GM12875 (cell line): ENCODE results near the gene CCDC127.
"Not testable (repeated sequence)": the region's sequence is repeated elsewhere in the genome, so short reads cannot be mapped to it uniquely, and the experiment has no call there.

Experiments
- H3K4me3 ChIP-seq: one replicate; pipeline ENCODE4 v1.5.1; 2011; ENCODE audit warnings: low read depth, low read length, control low read depth
- CTCF ChIP-seq: IDR thresholded peaks from 2 replicates; pipeline ENCODE4 v1.5.1; 2011; ENCODE audit warnings: low read depth, mild to moderate bottlenecking, control low read depth, inconsistent platforms, low read length, moderate library complexity, borderline replicate concordance; ENCODE audit not compliant: insufficient read depth

CCDC127 gene

GRCh38 chr5:169071-169727 lies 48.8 kb downstream of the CCDC127 start:
- TF ChIP-seq CTCF: no peak
- H3K4me3 ChIP-seq: no peak overlapping the region

- no peak overlapping the region for H3K4me3 ChIP-seq
- TF ChIP-seq CTCF: no peak
These were observed 49.8 kb downstream of the CCDC127 start for GRCh38 chr5:167982-168660.

GRCh38 chr5:167511-167910 lies 50.4 kb downstream of the CCDC127 start:
- no peak for TF ChIP-seq CTCF
- H3K4me3 ChIP-seq: no peak overlapping the region

- no peak for TF ChIP-seq CTCF
These were observed 51.2 kb downstream of the CCDC127 start for GRCh38 chr5:166441-167372.

GRCh38 chr5:164783-165182 lies 53.2 kb downstream of the CCDC127 start:
- H3K4me3 ChIP-seq: not testable (repeated sequence)

More at GRCh38 chr5:166441-167372, 51.2 kb downstream of the CCDC127 start:
- no peak overlapping the region for H3K4me3 ChIP-seq

- H3K4me3 ChIP-seq: no peak overlapping the region
- TF ChIP-seq CTCF: no peak
These were observed 53.7 kb downstream of the CCDC127 start for GRCh38 chr5:164244-164643.

- TF ChIP-seq CTCF: no peak
- H3K4me3 ChIP-seq: no peak overlapping the region
These were observed 54.1 kb downstream of the CCDC127 start for GRCh38 chr5:163841-164240.
